T-helper 2 cell (primary cell): Measurements from ENCODE around the gene PGR.

ENCODE experiments used
- DNase-seq, 5 experiments: peaks; one replicate each; pipeline versions ENCODE4 v3.0.0 to v3.0.0-alpha.2; 2012 to 2022
- total RNA-seq, 2 donors: gene quantifications; one replicate each; lab custom pipeline; 2026; lab: John Stamatoyannopoulos, UW

PGR gene
- total RNA-seq = 0 to 0.07 reads per million in 2 donors

- no peak for DNase-seq
These were observed at the start of gene PGR for GRCh38 chr11:101129203-101129943. TSS of gene PGR (minus strand) at chr11:101129813. CDS start at chr11:101129070, 743 bp downstream.

GRCh38 chr11:101176381-101176780 lies 46.8 kb upstream of the PGR start:
- no peak for DNase-seq

- no peak for DNase-seq
These were observed 40.3 kb upstream of the PGR start for GRCh38 chr11:101169944-101170343.

GRCh38 chr11:101166038-101166437 lies 36.4 kb upstream of the PGR start:
- DNase-seq = no peak

- DNase-seq = no peak
These were observed 28.5 kb upstream of the PGR start for GRCh38 chr11:101158119-101158518.

- no peak for DNase-seq
These were observed 8.8 kb upstream of the PGR start for GRCh38 chr11:101138245-101138930.

GRCh38 chr11:101133190-101133589 lies 3.6 kb upstream of the PGR start:
- DNase-seq = no peak

- no peak for DNase-seq
These were observed 926 bp downstream of the PGR start for GRCh38 chr11:101128571-101129202.

- peak in 1 of 5 experiments; percentile 11 for DNase-seq
These were observed 1.7 kb downstream of the PGR start for GRCh38 chr11:101127699-101128570.

- peak in 1 of 5 experiments; percentile 3 for DNase-seq
These were observed 2.4 kb downstream of the PGR start for GRCh38 chr11:101127197-101127698.

- DNase-seq = no peak
These were observed 2.9 kb downstream of the PGR start for GRCh38 chr11:101126551-101127196.

- no peak for DNase-seq
These were observed 13.9 kb downstream of the PGR start for GRCh38 chr11:101115671-101116160.

GRCh38 chr11:101113540-101113939 lies 16.1 kb downstream of the PGR start:
- no peak for DNase-seq

GRCh38 chr11:101104716-101105115 lies 24.9 kb downstream of the PGR start:
- no peak for DNase-seq

GRCh38 chr11:101103433-101103832 lies 26.2 kb downstream of the PGR start:
- no peak for DNase-seq

GRCh38 chr11:101100601-101101000 lies 29.0 kb downstream of the PGR start:
- DNase-seq = no peak

GRCh38 chr11:101096036-101096704 lies 33.4 kb downstream of the PGR start:
- DNase-seq = no peak

GRCh38 chr11:101091781-101092180 lies 37.8 kb downstream of the PGR start:
- peak in 1 of 5 experiments; percentile 73 for DNase-seq

- DNase-seq = no peak
These were observed 38.8 kb downstream of the PGR start for GRCh38 chr11:101090679-101091270.

- DNase-seq = no peak
These were observed 46.3 kb downstream of the PGR start for GRCh38 chr11:101083335-101083734.

GRCh38 chr11:101082813-101083212 lies 46.8 kb downstream of the PGR start:
- DNase-seq = no peak
